Measurements from ENCODE around the gene RACK1.

DNA sequence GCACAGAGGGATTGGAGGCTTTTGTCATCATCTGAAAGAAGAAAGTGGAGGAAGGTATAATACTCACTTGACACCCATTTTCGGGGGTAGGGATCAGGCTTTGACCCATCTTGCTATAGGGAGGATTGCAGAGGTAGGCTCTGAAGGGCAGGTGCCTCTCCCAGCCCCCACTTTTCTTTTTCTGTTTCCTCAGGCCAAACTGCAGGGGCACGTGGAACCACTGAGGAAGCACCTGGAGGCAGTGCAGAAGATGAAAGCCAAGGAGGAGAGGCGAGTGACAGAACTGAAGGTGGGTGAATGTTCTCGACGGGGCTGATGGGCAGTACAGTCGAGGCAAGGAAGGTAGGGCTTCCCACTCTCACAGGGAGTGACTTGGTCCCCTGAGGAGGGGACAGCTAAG lies 13.2 kb downstream of the RACK1 start:
- TF ChIP-seq, protein P1, sequence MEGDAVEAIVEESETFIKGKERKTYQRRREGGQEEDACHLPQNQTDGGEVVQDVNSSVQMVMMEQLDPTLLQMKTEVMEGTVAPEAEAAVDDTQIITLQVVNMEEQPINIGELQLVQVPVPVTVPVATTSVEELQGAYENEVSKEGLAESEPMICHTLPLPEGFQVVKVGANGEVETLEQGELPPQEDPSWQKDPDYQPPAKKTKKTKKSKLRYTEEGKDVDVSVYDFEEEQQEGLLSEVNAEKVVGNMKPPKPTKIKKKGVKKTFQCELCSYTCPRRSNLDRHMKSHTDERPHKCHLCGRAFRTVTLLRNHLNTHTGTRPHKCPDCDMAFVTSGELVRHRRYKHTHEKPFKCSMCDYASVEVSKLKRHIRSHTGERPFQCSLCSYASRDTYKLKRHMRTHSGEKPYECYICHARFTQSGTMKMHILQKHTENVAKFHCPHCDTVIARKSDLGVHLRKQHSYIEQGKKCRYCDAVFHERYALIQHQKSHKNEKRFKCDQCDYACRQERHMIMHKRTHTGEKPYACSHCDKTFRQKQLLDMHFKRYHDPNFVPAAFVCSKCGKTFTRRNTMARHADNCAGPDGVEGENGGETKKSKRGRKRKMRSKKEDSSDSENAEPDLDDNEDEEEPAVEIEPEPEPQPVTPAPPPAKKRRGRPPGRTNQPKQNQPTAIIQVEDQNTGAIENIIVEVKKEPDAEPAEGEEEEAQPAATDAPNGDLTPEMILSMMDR (IDR thresholded peaks at IDR 0.05; ENCODE audit: low read depth, low read length, poor library complexity, severe bottlenecking), result no peak
- TF ChIP-seq EZH2phosphoT487 (IDR thresholded peaks at IDR 0.05; ENCODE audit: borderline replicate concordance, low read length), result no peak

All from DOHH2 (cell line).